Activated CD4-positive, alpha-beta memory T cell treated with anti-CD3 and anti-CD28 coated beads, Interleukin-2, amount 10 ng/mL, durations not matched to agents 7 days and 5 days (primary cell): ENCODE data around the gene MED12L. TPM values are rescaled to one million over a fixed set of nuclear protein-coding genes. Genes with fewer than 3 reads are reported as not detected.

Experiments used
- CTCF ChIA-PET: fragments of 350-600 bp; sonication (Branson Sonifier 250); formaldehyde crosslinking; loops from one replicate; lab custom pipeline; 2021; ENCODE audit warnings: antibody characterized with exemption, inconsistent platforms; lab: Charles Lee
- POLR2A ChIA-PET: fragments of 350-600 bp; sonication (Branson Sonifier 250); formaldehyde crosslinking; loops from one replicate; lab custom pipeline; 2021; ENCODE audit warnings: antibody characterized with exemption; lab: Charles Lee
- DNase-seq: peaks from one replicate; pipeline ENCODE4 v3.0.0-alpha.2; 2020
- H3K27ac Mint-ChIP-seq: one replicate; pipeline ENCODE4 v1.8.0; 2021; ENCODE audit warnings: mild to moderate bottlenecking, mixed read lengths
- H3K27me3 Mint-ChIP-seq: one replicate; pipeline ENCODE4 v1.8.0; 2021; ENCODE audit warnings: mixed read lengths
- H3K36me3 Mint-ChIP-seq: one replicate; pipeline ENCODE4 v1.8.0; 2021; ENCODE audit warnings: low read depth, mixed read lengths
- H3K4me1 Mint-ChIP-seq: one replicate; pipeline ENCODE4 v1.8.0; 2021; ENCODE audit warnings: mixed read lengths
- H3K4me3 Mint-ChIP-seq: one replicate; pipeline ENCODE4 v1.8.0; 2021; ENCODE audit warnings: mild to moderate bottlenecking, mixed read lengths
- H3K9me3 Mint-ChIP-seq: one replicate; pipeline ENCODE4 v1.8.0; 2021; ENCODE audit warnings: mixed read lengths
- total RNA-seq, 2 experiments: library from RNA; stranded (reverse); gene quantifications; one replicate each; pipeline ENCODE4 v1.2.3, GENCODE V29; 2021

MED12L gene
- total RNA-seq, 2 experiments from 2014 or later = 1.6 TPM

GRCh38 chr3:151415289-151415688 lies 329.8 kb downstream of the MED12L start:
- ChIA-PET POLR2A (no interaction called here), CTCF (no interaction called here)
- Mint-ChIP-seq H3K36me3 (no peaks in the 10 kb centered on the region), H3K9me3 (no peaks in the 10 kb centered on the region), H3K4me1 (no peaks in the 10 kb centered on the region), H3K4me3 (no peak overlapping the region), H3K27me3 (no peaks in the 10 kb centered on the region), H3K27ac (no peak overlapping the region)
- DNase-seq = no peak

GRCh38 chr3:151419806-151420205 lies 334.3 kb downstream of the MED12L start:
- Mint-ChIP-seq H3K36me3 (no peaks in the 10 kb centered on the region), H3K4me1 (no peaks in the 10 kb centered on the region), H3K27me3 (no peaks in the 10 kb centered on the region), H3K27ac (no peak overlapping the region), H3K9me3 (no peaks in the 10 kb centered on the region), H3K4me3 (no peak overlapping the region)
- ChIA-PET CTCF (no interaction called here), POLR2A (no interaction called here)
- no peak for DNase-seq

- CTCF ChIA-PET = interaction anchor here (0.6 kb wide), 1 partner anchor 1545 kb away, joined by 6 read pairs; no protein-coding TSS in a partner anchor
- POLR2A ChIA-PET = no interaction called here
- H3K27ac Mint-ChIP-seq = no peak overlapping the region
These were observed 336.5 kb downstream of the MED12L start for GRCh38 chr3:151421938-151422337.

GRCh38 chr3:151423091-151423490 lies 337.6 kb downstream of the MED12L start:
- CTCF ChIA-PET = no interaction called here
- H3K4me3 Mint-ChIP-seq = no peak overlapping the region
- H3K9me3 Mint-ChIP-seq = no peaks in the 10 kb centered on the region
- H3K4me1 Mint-ChIP-seq = no peaks in the 10 kb centered on the region
- no peak overlapping the region for H3K27ac Mint-ChIP-seq
- H3K27me3 Mint-ChIP-seq = no peaks in the 10 kb centered on the region
- no peaks in the 10 kb centered on the region for H3K36me3 Mint-ChIP-seq
- POLR2A ChIA-PET = no interaction called here
- no peak for DNase-seq

More at GRCh38 chr3:151421938-151422337, 336.5 kb downstream of the MED12L start:
- no peaks in the 10 kb centered on the region for H3K27me3 Mint-ChIP-seq
- H3K9me3 Mint-ChIP-seq = no peaks in the 10 kb centered on the region
- H3K4me1 Mint-ChIP-seq = no peaks in the 10 kb centered on the region
- DNase-seq = no peak
- H3K36me3 Mint-ChIP-seq = no peaks in the 10 kb centered on the region
- no peak overlapping the region for H3K4me3 Mint-ChIP-seq

GRCh38 chr3:151425627-151426340 lies 340.3 kb downstream of the MED12L start:
- H3K27ac Mint-ChIP-seq = no peak overlapping the region
- no peaks in the 10 kb centered on the region for H3K9me3 Mint-ChIP-seq
- H3K27me3 Mint-ChIP-seq = no peaks in the 10 kb centered on the region
- CTCF ChIA-PET = interaction anchor here (1.1 to 1.6 kb wide), 2 partner anchors 15 to 133 kb away, joined by 3 to 6 read pairs; no protein-coding TSS in a partner anchor
- no peaks in the 10 kb centered on the region for H3K4me1 Mint-ChIP-seq
- H3K36me3 Mint-ChIP-seq = no peaks in the 10 kb centered on the region
- H3K4me3 Mint-ChIP-seq = no peak overlapping the region
- no peak for DNase-seq
- POLR2A ChIA-PET = no interaction called here

GRCh38 chr3:151426341-151426657 lies 340.8 kb downstream of the MED12L start:
- Mint-ChIP-seq H3K9me3 (no peaks in the 10 kb centered on the region), H3K4me3 (no peak overlapping the region), H3K36me3 (no peaks in the 10 kb centered on the region), H3K27me3 (no peaks in the 10 kb centered on the region), H3K27ac (no peak overlapping the region), H3K4me1 (no peaks in the 10 kb centered on the region)
- DNase-seq = no peak
- POLR2A ChIA-PET = no interaction called here
- CTCF ChIA-PET = interaction anchor here (1.0 to 1.6 kb wide), 2 partner anchors 14 to 105 kb away, joined by 3 to 6 read pairs; no protein-coding TSS in a partner anchor

- Mint-ChIP-seq H3K36me3 (no peaks in the 10 kb centered on the region), H3K27me3 (no peaks in the 10 kb centered on the region), H3K9me3 (no peaks in the 10 kb centered on the region), H3K27ac (no peak overlapping the region), H3K4me1 (no peaks in the 10 kb centered on the region), H3K4me3 (no peak overlapping the region)
- ChIA-PET CTCF (interaction anchor here (1.1 kb wide), 1 partner anchor 11 kb away, joined by 4 read pairs; no protein-coding TSS in a partner anchor), POLR2A (no interaction called here)
- DNase-seq = no peak
These were observed 342.9 kb downstream of the MED12L start for GRCh38 chr3:151428386-151428785.

- POLR2A ChIA-PET = no interaction called here
These were observed 345.5 kb downstream of the MED12L start for GRCh38 chr3:151430821-151431484.

GRCh38 chr3:151431940-151432339 lies 346.5 kb downstream of the MED12L start:
- Mint-ChIP-seq H3K4me1 (no peaks in the 10 kb centered on the region), H3K27ac (no peak overlapping the region), H3K9me3 (no peaks in the 10 kb centered on the region), H3K4me3 (no peak overlapping the region), H3K27me3 (no peaks in the 10 kb centered on the region), H3K36me3 (no peaks in the 10 kb centered on the region)
- CTCF ChIA-PET = interaction anchor here (1.1 kb wide), 1 partner anchor 8 kb away, joined by 3 read pairs; no protein-coding TSS in a partner anchor
- POLR2A ChIA-PET = no interaction called here
- DNase-seq = no peak

More at GRCh38 chr3:151430821-151431484, 345.5 kb downstream of the MED12L start:
- no peaks in the 10 kb centered on the region for H3K36me3 Mint-ChIP-seq
- no peak overlapping the region for H3K4me3 Mint-ChIP-seq
- CTCF ChIA-PET = interaction anchor here (0.7 to 1.1 kb wide), 2 partner anchors 9 to 10 kb away, joined by 3 to 4 read pairs; no protein-coding TSS in a partner anchor
- no peak overlapping the region for H3K27ac Mint-ChIP-seq
- no peaks in the 10 kb centered on the region for H3K27me3 Mint-ChIP-seq
- H3K4me1 Mint-ChIP-seq = no peaks in the 10 kb centered on the region
- no peaks in the 10 kb centered on the region for H3K9me3 Mint-ChIP-seq
- DNase-seq = no peak

GRCh38 chr3:151432616-151433372 lies 347.3 kb downstream of the MED12L start:
- POLR2A ChIA-PET = no interaction called here
- Mint-ChIP-seq H3K36me3 (no peaks in the 10 kb centered on the region), H3K9me3 (no peaks in the 10 kb centered on the region), H3K27ac (no peak overlapping the region), H3K4me3 (no peak overlapping the region), H3K4me1 (no peaks in the 10 kb centered on the region), H3K27me3 (no peaks in the 10 kb centered on the region)
- CTCF ChIA-PET = no interaction called here
- no peak for DNase-seq

- Mint-ChIP-seq H3K27ac (no peak overlapping the region), H3K9me3 (no peaks in the 10 kb centered on the region), H3K27me3 (no peaks in the 10 kb centered on the region), H3K36me3 (no peaks in the 10 kb centered on the region), H3K4me3 (no peak overlapping the region), H3K4me1 (no peaks in the 10 kb centered on the region)
- no peak for DNase-seq
- ChIA-PET POLR2A (no interaction called here), CTCF (interaction anchor here (0.9 kb wide), 1 partner anchor 405 kb away, joined by 4 read pairs; no protein-coding TSS in a partner anchor)
These were observed 348.9 kb downstream of the MED12L start for GRCh38 chr3:151434151-151434890.

GRCh38 chr3:151436675-151437446 lies 351.4 kb downstream of the MED12L start:
- Mint-ChIP-seq H3K9me3 (no peaks in the 10 kb centered on the region), H3K4me3 (no peak overlapping the region), H3K4me1 (no peaks in the 10 kb centered on the region), H3K36me3 (no peaks in the 10 kb centered on the region), H3K27me3 (no peaks in the 10 kb centered on the region), H3K27ac (no peak overlapping the region)
- no peak for DNase-seq
- ChIA-PET POLR2A (no interaction called here), CTCF (no interaction called here)
